Ascending aorta (tissue), 2 donors: Measurements from ENCODE around the gene POLR3K. TPM values are rescaled to one million over a fixed set of nuclear protein-coding genes. Genes with fewer than 3 reads are reported as not detected.

Experiments
- DNase-seq, 2 donors: peaks; one replicate each; pipeline ENCODE4 v3.0.0-alpha.2; 2019; ENCODE audit warnings: low spot score in 2 of 2
- H3K27ac ChIP-seq, 2 donors: fragments of 200-600 bp; sonication (generic); one replicate each; pipeline ENCODE4 v1.5.1; 2016 to 2017; ENCODE audit warnings: mild to moderate bottlenecking in 1 of 2
- H3K27me3 ChIP-seq: fragments of 200-600 bp; sonication (generic); one replicate; pipeline ENCODE4 v1.5.1; 2017
- H3K36me3 ChIP-seq, 2 donors: fragments of 200-600 bp; sonication (generic); one replicate each; pipeline ENCODE4 v1.5.1; 2016
- H3K4me1 ChIP-seq, 2 donors: fragments of 200-600 bp; sonication (generic); one replicate each; pipeline ENCODE4 v1.5.1; 2016 to 2017; ENCODE audit warnings: mild to moderate bottlenecking in 1 of 2
- H3K4me3 ChIP-seq, 2 donors: fragments of 200-600 bp; sonication (generic); one replicate each; pipeline ENCODE4 v1.5.1; 2016 to 2017; ENCODE audit warnings: mild to moderate bottlenecking in 1 of 2
- H3K9me3 ChIP-seq, 2 donors: fragments of 200-600 bp; sonication (generic); one replicate each; pipeline ENCODE4 v1.5.1; 2016
- CTCF ChIP-seq, 3 experiments: fragments of 200-600 bp in 2 of 3; fragments of 450-650 bp in 1 of 3; sonication (generic) in 2 of 3; IDR thresholded peaks; one replicate each; pipeline ENCODE4 v1.5.1; 2016 to 2019; ENCODE audit warnings: antibody characterized with exemption in 3 of 3, mild to moderate bottlenecking in 1 of 3, moderate library complexity in 1 of 3
- intact Hi-C: fragments of 100-400 bp; cut with DNase I; formaldehyde crosslinking; loops from one replicate; pipeline ENCODE4 v1.15.1; 2023
- total RNA-seq: library from RNA; depleted of rRNA; stranded (reverse); fragments of >200 nt; gene quantifications from one replicate; pipeline ENCODE4 v1.1.0, GENCODE V29; 2016

Gene POLR3K
- total RNA-seq, 1 donor from 2014 or later: not detected

GRCh38 chr16:77807-78443 is 24.5 kb upstream of the POLR3K start, which contains the start of gene MPG:
TSS of gene MPG (plus strand) at chr16:78225. CDS start at chr16:78310, 85 bp downstream.
- H3K27ac ChIP-seq: peak within 1 kb of the TSS; percentile 97 to 100
- peak within 1 kb of the TSS; percentile 69 to 76 for H3K4me3 ChIP-seq
- TF ChIP-seq CTCF (IDR thresholded peaks at IDR 0.05): peak in 1 of 3 experiments; percentile 25
- H3K4me1 ChIP-seq: peaks cover 38 to 51% of the 10 kb centered on the region in 2 donors
- intact Hi-C loops: no loop called here
- no peaks in the 10 kb centered on the region for H3K9me3 ChIP-seq
- no peaks in the 10 kb centered on the region for H3K27me3 ChIP-seq
- DNase-seq: peak in 1 of 2 donors; percentile 92
- H3K36me3 ChIP-seq: peaks cover 10 to 20% of the 10 kb centered on the region in 2 donors

- H3K4me1 ChIP-seq: peaks cover 34 to 50% of the 10 kb centered on the region in 2 donors
- DNase-seq: peak in 1 of 2 donors; percentile 81
- intact Hi-C loops: no loop called here
- no peaks in the 10 kb centered on the region for H3K9me3 ChIP-seq
- peaks cover 7 to 17% of the 10 kb centered on the region in 2 donors for H3K36me3 ChIP-seq
- no peaks in the 10 kb centered on the region for H3K27me3 ChIP-seq
- H3K4me3 ChIP-seq: peak overlapping the region; percentile 69 to 76
- peak overlapping the region; percentile 97 to 100 for H3K27ac ChIP-seq
- no peak for TF ChIP-seq CTCF (IDR thresholded peaks at IDR 0.05)
Observed at GRCh38 chr16:77273-77806, 23.9 kb upstream of the POLR3K start.

GRCh38 chr16:76535-77272 is 23.3 kb upstream of the POLR3K start:
- peaks cover 7 to 17% of the 10 kb centered on the region in 2 donors for H3K36me3 ChIP-seq
- no peak for TF ChIP-seq CTCF (IDR thresholded peaks at IDR 0.05)
- intact Hi-C loops: no loop called here
- DNase-seq: peak; percentile 61 to 92
- H3K4me1 ChIP-seq: peaks cover 34 to 50% of the 10 kb centered on the region in 2 donors
- H3K27ac ChIP-seq: peak overlapping the region; percentile 97 to 100
- no peaks in the 10 kb centered on the region for H3K9me3 ChIP-seq
- H3K27me3 ChIP-seq: no peaks in the 10 kb centered on the region
- peak overlapping the region; percentile 69 to 76 for H3K4me3 ChIP-seq

GRCh38 chr16:75580-76501 is 22.4 kb upstream of the POLR3K start:
- peak in 2 of 3 experiments; percentile 16 to 17 for TF ChIP-seq CTCF (IDR thresholded peaks at IDR 0.05)
- Histone ChIP-seq H3K4me1 (peaks cover 34 to 54% of the 10 kb centered on the region in 2 donors), H3K9me3 (no peaks in the 10 kb centered on the region), H3K27me3 (no peaks in the 10 kb centered on the region), H3K36me3 (peaks cover 7 to 14% of the 10 kb centered on the region in 2 donors), H3K4me3 (peak overlapping the region; percentile 69 to 76), H3K27ac (peak overlapping the region; percentile 97 to 100)
- intact Hi-C loops: no loop called here
- peak; percentile 43 to 93 for DNase-seq

- Histone ChIP-seq H3K4me1 (peaks cover 35 to 63% of the 10 kb centered on the region in 2 donors), H3K27ac (peak overlapping the region; percentile 97 to 100)
Observed at GRCh38 chr16:74747-75334, 21.4 kb upstream of the POLR3K start.

More at GRCh38 chr16:74747-75334, 21.4 kb upstream of the POLR3K start:
- no peak overlapping the region for H3K4me3 ChIP-seq
- peaks cover 6% of the 10 kb centered on the region in 2 donors for H3K36me3 ChIP-seq
- DNase-seq: no peak
- no peak for TF ChIP-seq CTCF (IDR thresholded peaks at IDR 0.05)
- no peaks in the 10 kb centered on the region for H3K9me3 ChIP-seq
- intact Hi-C loops: no loop called here
- no peaks in the 10 kb centered on the region for H3K27me3 ChIP-seq
